Measurements from ENCODE around the gene WASF2.

GRCh38 chr1:27364696-27365371, 125.1 kb downstream of the WASF2 start:
- no peak for TF ChIP-seq CTCF (IDR thresholded peaks at IDR 0.05; ENCODE audit: low read depth, low read length)
- no peak for TF ChIP-seq POLR2A (IDR thresholded peaks at IDR 0.05; ENCODE audit: extremely low read depth, insufficient read length)
- TF ChIP-seq MYC (IDR thresholded peaks at IDR 0.05; ENCODE audit: low read depth, low read length), result no peak
- TF ChIP-seq MAX (IDR thresholded peaks at IDR 0.05; ENCODE audit: low read depth, low read length), result no peak
